Cardiac muscle cell (in vitro differentiated cells and primary cell): Measurements from ENCODE around the gene OPRM1. TPM values are rescaled to one million over a fixed set of nuclear protein-coding genes. Genes with fewer than 3 reads are reported as not detected.
A peak's percentile ranks its signal among the peaks of the same experiment; 100 is the strongest.

ENCODE experiments used
- DNase-seq, 2 donors: peaks; one replicate each; pipeline versions ENCODE4 v3.0.0 to v3.0.0-alpha.2; 2010 to 2017; ENCODE audit warnings: low read depth in 1 of 2, low spot score in 1 of 2
- H3K27ac ChIP-seq: fragments of 200-600 bp; sonication (generic); 2 replicates; pipeline ENCODE4 v1.5.1; 2016
- H3K27me3 ChIP-seq: fragments of 200-600 bp; sonication (generic); 2 replicates; pipeline ENCODE4 v1.6.0; 2016; ENCODE audit warnings: control low read depth
- H3K36me3 ChIP-seq: fragments of 200-600 bp; sonication (generic); 2 replicates; pipeline ENCODE4 v1.5.1; 2016; ENCODE audit warnings: control low read depth
- H3K4me1 ChIP-seq: fragments of 200-600 bp; sonication (generic); 2 replicates; pipeline ENCODE4 v1.8.1; 2017; ENCODE audit warnings: low read depth, mild to moderate bottlenecking, mixed run types
- H3K4me3 ChIP-seq: fragments of 200-600 bp; sonication (generic); 2 replicates; pipeline ENCODE4 v1.5.1; 2016; ENCODE audit warnings: mild to moderate bottlenecking
- H3K9me3 ChIP-seq: fragments of 200-600 bp; sonication (generic); 2 replicates; pipeline ENCODE4 v1.5.1; 2017; ENCODE audit warnings: low read depth, mild to moderate bottlenecking, control low read depth
- CTCF ChIP-seq: IDR thresholded peaks from 2 replicates; pipeline ENCODE4 v1.5.1; 2012; ENCODE audit warnings: low read depth, mild to moderate bottlenecking, low read length
- polyA plus RNA-seq: library from polyadenylated mRNA; unstranded; fragments of >200 nt; fragmentation: Nextera tagmentation; extraction: Ambion mirVana; gene quantifications from 2 replicates; pipeline ENCODE4 v1.2.1, GENCODE V29; 2016
- total RNA-seq: library from RNA; depleted of rRNA; stranded (reverse); fragments of >200 nt; gene quantifications from 2 replicates; pipeline ENCODE4 v1.2.3, GENCODE V29; 2016

The OPRM1 gene
- total and polyA plus RNA-seq, 2 experiments from 2014 or later = not detected

DNA sequence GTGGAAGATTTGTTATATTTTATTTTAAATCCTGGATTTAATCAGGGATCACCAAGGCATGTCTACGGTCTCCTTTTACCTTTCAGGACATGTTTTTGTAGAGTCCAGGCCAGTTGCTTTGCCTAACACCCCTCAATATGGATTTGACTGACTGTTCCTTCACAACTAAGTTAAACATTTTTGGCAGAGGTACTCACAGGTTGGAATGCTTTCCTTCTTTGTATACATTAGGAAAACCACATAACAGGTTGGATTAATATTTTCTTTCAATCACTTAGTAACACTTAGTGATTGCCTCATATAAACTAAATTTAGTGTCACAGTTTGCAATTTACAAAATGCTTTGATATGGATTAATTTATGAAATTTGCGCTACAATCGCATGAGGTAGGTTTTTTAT is 253.0 kb downstream of the OPRM1 start:
- no peak for DNase-seq
- no peaks in the 10 kb centered on the region for H3K36me3 ChIP-seq
- H3K27ac ChIP-seq = no peak overlapping the region
- H3K4me3 ChIP-seq = no peak overlapping the region
- H3K4me1 ChIP-seq = peaks cover under 1% of the 10 kb centered on the region
- no peaks in the 10 kb centered on the region for H3K27me3 ChIP-seq
- H3K9me3 ChIP-seq = no peaks in the 10 kb centered on the region
- TF ChIP-seq CTCF = no peak

DNA sequence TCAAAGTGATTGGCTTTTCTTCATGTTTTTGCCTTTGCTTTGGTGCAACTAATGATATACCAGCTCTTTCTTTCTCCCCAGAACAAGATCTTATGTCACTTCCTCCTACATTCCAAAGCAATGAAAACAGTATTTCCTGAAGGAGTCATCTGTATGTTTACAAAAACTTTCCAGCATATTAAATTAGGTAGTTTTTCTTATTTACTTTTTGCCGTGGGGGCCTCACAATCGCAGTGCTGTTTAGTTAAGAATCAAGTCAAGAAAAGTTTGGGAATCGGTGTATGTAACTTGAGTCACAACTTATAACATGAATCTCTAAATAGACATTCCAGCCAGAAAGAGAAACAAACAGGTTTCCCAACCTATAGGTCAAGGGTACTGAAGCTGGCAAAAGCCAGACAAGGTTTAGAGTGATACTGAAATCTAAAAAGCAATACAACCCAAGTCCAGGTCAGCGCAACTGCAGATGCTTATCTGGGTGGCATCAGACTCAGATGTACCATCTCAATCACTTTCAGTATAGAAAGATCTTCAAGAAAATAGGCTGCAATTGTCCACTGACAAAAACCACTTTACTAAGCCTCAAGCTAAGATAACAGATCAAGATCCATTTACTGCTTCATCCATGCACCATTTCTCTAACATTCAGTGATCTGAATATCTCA is 253.9 kb downstream of the OPRM1 start:
- no peak overlapping the region for H3K4me3 ChIP-seq
- H3K27ac ChIP-seq = no peak overlapping the region
- DNase-seq = peak in 1 of 2 donors; percentile 67
- no peaks in the 10 kb centered on the region for H3K27me3 ChIP-seq
- no peaks in the 10 kb centered on the region for H3K36me3 ChIP-seq
- H3K9me3 ChIP-seq = no peaks in the 10 kb centered on the region
- TF ChIP-seq CTCF = no peak
- H3K4me1 ChIP-seq = peaks cover 7% of the 10 kb centered on the region

DNA sequence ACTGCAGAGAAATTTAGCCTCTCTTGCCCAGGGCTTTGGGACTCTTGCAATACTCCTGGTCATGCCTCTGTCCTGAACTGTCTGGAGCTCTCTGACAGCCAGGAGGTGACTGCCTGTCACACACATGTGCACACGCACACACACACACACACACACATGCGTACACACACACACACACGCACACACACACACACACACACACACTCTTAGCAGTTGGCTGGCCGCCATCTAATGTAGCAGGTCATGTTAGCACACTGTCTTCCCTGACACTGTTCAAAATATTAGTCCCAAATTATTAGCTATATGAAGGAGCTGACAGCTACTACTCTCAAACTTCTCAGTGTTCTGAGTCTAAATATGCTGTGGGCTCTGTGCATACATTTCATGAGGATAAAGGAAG is 256.7 kb downstream of the OPRM1 start:
- TF ChIP-seq CTCF = no peak
- DNase-seq = no peak
- Histone ChIP-seq H3K9me3 (no peaks in the 10 kb centered on the region), H3K36me3 (no peaks in the 10 kb centered on the region), H3K27ac (no peak overlapping the region), H3K27me3 (no peaks in the 10 kb centered on the region), H3K4me1 (peaks cover 13% of the 10 kb centered on the region), H3K4me3 (no peak overlapping the region)
